Stomach (tissue), 19 donors: ENCODE measurements around the gene HMGN3. TPM values are rescaled to one million over a fixed set of nuclear protein-coding genes. Genes with fewer than 3 reads are reported as not detected.

Experiments
- DNase-seq, 2 donors: peaks; one replicate each; pipeline versions ENCODE4 v3.0.0 to v3.0.0-alpha.2; 2013 to 2019
- H3K27ac ChIP-seq, 5 donors: fragments of 200-600 bp in 4 of 5; sonication (generic) in 4 of 5; one replicate each; pipeline ENCODE4 v1.5.1; 2013 to 2019; ENCODE audit warnings: mild to moderate bottlenecking in 1 of 5, moderate library complexity in 1 of 5
- H3K27me3 ChIP-seq, 3 donors: fragments of 200-600 bp; sonication (generic); one replicate each; pipeline ENCODE4 v1.5.1; 2017 to 2019; ENCODE audit warnings: mixed run types in 1 of 3
- H3K36me3 ChIP-seq, 4 donors: fragments of 200-600 bp; sonication (generic); 1 replicate in 3 of 4; 2 replicates in 1 of 4; pipeline ENCODE4 v1.5.1; 2016 to 2019
- H3K4me1 ChIP-seq, 4 donors: fragments of 200-600 bp; sonication (generic); one replicate each; pipeline ENCODE4 v1.5.1; 2016 to 2019
- H3K4me3 ChIP-seq, 4 donors: fragments of 200-600 bp; sonication (generic) in 3 of 4; one replicate each; pipeline ENCODE4 v1.5.1; 2016 to 2019; ENCODE audit warnings: mild to moderate bottlenecking in 1 of 4
- H3K9me3 ChIP-seq, 4 donors: fragments of 200-600 bp; sonication (generic); one replicate each; pipeline ENCODE4 v1.5.1; 2016 to 2019
- EP300 ChIP-seq: sonication (generic); formaldehyde crosslinking; IDR thresholded peaks from one replicate; pipeline ENCODE4 v1.6.1; 2017; ENCODE audit warnings: antibody characterized with exemption
- POLR2A ChIP-seq, 4 donors: fragments of 450-650 bp; IDR thresholded peaks; one replicate each; pipeline ENCODE4 v1.6.1; 2016; ENCODE audit warnings: antibody characterized with exemption in 4 of 4, control low read depth in 2 of 4, mild to moderate bottlenecking in 1 of 4, moderate library complexity in 1 of 4
- POLR2AphosphoS5 ChIP-seq, 3 donors: sonication (generic); formaldehyde crosslinking; IDR thresholded peaks; one replicate each; pipeline ENCODE4 v1.6.1; 2016; ENCODE audit warnings: antibody characterized with exemption in 3 of 3
- WGBS, 5 donors: extraction: QIAGEN DNeasy Blood & Tissue Kit in 3 of 5; methylation state at CpG; one replicate each; pipeline versions ENCODE4 v1.1.5 to v1.1.7; 2013 to 2018; 5-methylcytosine and 5-hydroxymethylcytosine counted together
- intact Hi-C: fragments of 100-400 bp; cut with DNase I; formaldehyde crosslinking; loops from one replicate; pipeline ENCODE4 v1.15.1; 2023; ENCODE audit warnings: low total_unique reads
- long read RNA-seq, 10 donors: transcript quantifications; one replicate each; lab custom pipeline, GENCODE V29; 2026
- polyA plus RNA-seq, 3 donors: library from polyadenylated mRNA; stranded (reverse); fragments of 200-250 nt; gene quantifications; one replicate each; pipeline ENCODE4 v1.2.3, GENCODE V29; 2013
- total RNA-seq, 5 donors: library from RNA; depleted of rRNA; stranded (reverse); fragments of >200 nt; gene quantifications; one replicate each; pipeline versions ENCODE4 v1.1.0 to v1.2.3, GENCODE V29; 2014 to 2016
- TF ChIP-seq, protein P1 (sequence below), 7 experiments: fragments of 450-650 bp in 4 of 7; fragments of 200-600 bp in 3 of 7; sonication (generic) in 3 of 7; IDR thresholded peaks; one replicate each; pipeline ENCODE4 v1.5.1; 2016 to 2019; ENCODE audit warnings: antibody characterized with exemption in 7 of 7, control low read depth in 2 of 7, mild to moderate bottlenecking in 1 of 7
- donor health status: healthy with polysubstance abuse.
- donor health status: Bipolar disorder and iron deficiency.
- donor health status: healthy.

The HMGN3 gene
- total RNA-seq (100 to 1,000 TPM in 1 of 5 donors, 10 to 100 TPM in 4; 34.8 to 118 (median 50.2) TPM), polyA plus RNA-seq (100 to 1,000 TPM; 109 to 150 (median 146) TPM)
- long read RNA-seq, donor 1, transcript HMGN3-201 (6 exons, 831 nt): major isoform, 17 of 26 reads
- long read RNA-seq, donor 1, transcript HMGN3-202 (6 exons, 872 nt): minor isoform, 9 of 26 reads
- long read RNA-seq, donor 1, partial matches to known transcripts: 0 of 26 reads
- long read RNA-seq, donor 1, other reads (novel, unspliced or antisense): 0 of 26 reads
- long read RNA-seq, donor 2, transcript HMGN3-202 (6 exons, 872 nt): minor isoform, 16 of 71 reads
- long read RNA-seq, donor 2, transcript HMGN3-201 (6 exons, 831 nt): major isoform, 47 of 71 reads
- long read RNA-seq, donor 2, partial matches to known transcripts: 8 of 71 reads
- long read RNA-seq, donor 2, other reads (novel, unspliced or antisense): 0 of 71 reads
- long read RNA-seq, donor 3, transcript HMGN3-201 (6 exons, 831 nt): major isoform, 31 of 91 reads
- long read RNA-seq, donor 3, transcript HMGN3-202 (6 exons, 872 nt): minor isoform, 20 of 91 reads
- long read RNA-seq, donor 3, partial matches to known transcripts: 40 of 91 reads
- long read RNA-seq, donor 3, other reads (novel, unspliced or antisense): 0 of 91 reads
- long read RNA-seq, donor 4, transcript HMGN3-201 (6 exons, 831 nt): major isoform, 5 of 6 reads
- long read RNA-seq, donor 4, partial matches to known transcripts: 0 of 6 reads
- long read RNA-seq, donor 4, other reads (novel, unspliced or antisense): 0 of 6 reads
- long read RNA-seq, donor 5, transcript HMGN3-201 (6 exons, 831 nt): major isoform, 62 of 147 reads
- long read RNA-seq, donor 5, transcript HMGN3-202 (6 exons, 872 nt): minor isoform, 44 of 147 reads
- long read RNA-seq, donor 5, partial matches to known transcripts: 41 of 147 reads
- long read RNA-seq, donor 5, other reads (novel, unspliced or antisense): 0 of 147 reads
- long read RNA-seq, donor 6, transcript HMGN3-202 (6 exons, 872 nt): minor isoform, 65 of 262 reads
- long read RNA-seq, donor 6, transcript HMGN3-201 (6 exons, 831 nt): major isoform, 131 of 262 reads
- long read RNA-seq, donor 6, partial matches to known transcripts: 66 of 262 reads
- long read RNA-seq, donor 6, other reads (novel, unspliced or antisense): 0 of 262 reads
- long read RNA-seq, donor 7, transcript HMGN3-201 (6 exons, 831 nt): major isoform, 47 of 82 reads
- long read RNA-seq, donor 7, transcript HMGN3-202 (6 exons, 872 nt): minor isoform, 19 of 82 reads
- long read RNA-seq, donor 7, partial matches to known transcripts: 15 of 82 reads
- long read RNA-seq, donor 7, other reads (novel, unspliced or antisense): 0 of 82 reads
- long read RNA-seq, donor 8, transcript HMGN3-202 (6 exons, 872 nt): minor isoform, 39 of 178 reads
- long read RNA-seq, donor 8, transcript HMGN3-201 (6 exons, 831 nt): major isoform, 68 of 178 reads
- long read RNA-seq, donor 8, partial matches to known transcripts: 71 of 178 reads
- long read RNA-seq, donor 8, other reads (novel, unspliced or antisense): 0 of 178 reads
- long read RNA-seq, donor 9, transcript HMGN3-202 (6 exons, 872 nt): minor isoform, 35 of 95 reads
- long read RNA-seq, donor 9, transcript HMGN3-201 (6 exons, 831 nt): major isoform, 54 of 95 reads
- long read RNA-seq, donor 9, partial matches to known transcripts: 6 of 95 reads
- long read RNA-seq, donor 9, other reads (novel, unspliced or antisense): 0 of 95 reads
- long read RNA-seq, donor 10, transcript HMGN3-201 (6 exons, 831 nt): major isoform, 16 of 31 reads
- long read RNA-seq, donor 10, transcript HMGN3-202 (6 exons, 872 nt): minor isoform, 8 of 31 reads
- long read RNA-seq, donor 10, partial matches to known transcripts: 7 of 31 reads
- long read RNA-seq, donor 10, other reads (novel, unspliced or antisense): 0 of 31 reads

DNA sequence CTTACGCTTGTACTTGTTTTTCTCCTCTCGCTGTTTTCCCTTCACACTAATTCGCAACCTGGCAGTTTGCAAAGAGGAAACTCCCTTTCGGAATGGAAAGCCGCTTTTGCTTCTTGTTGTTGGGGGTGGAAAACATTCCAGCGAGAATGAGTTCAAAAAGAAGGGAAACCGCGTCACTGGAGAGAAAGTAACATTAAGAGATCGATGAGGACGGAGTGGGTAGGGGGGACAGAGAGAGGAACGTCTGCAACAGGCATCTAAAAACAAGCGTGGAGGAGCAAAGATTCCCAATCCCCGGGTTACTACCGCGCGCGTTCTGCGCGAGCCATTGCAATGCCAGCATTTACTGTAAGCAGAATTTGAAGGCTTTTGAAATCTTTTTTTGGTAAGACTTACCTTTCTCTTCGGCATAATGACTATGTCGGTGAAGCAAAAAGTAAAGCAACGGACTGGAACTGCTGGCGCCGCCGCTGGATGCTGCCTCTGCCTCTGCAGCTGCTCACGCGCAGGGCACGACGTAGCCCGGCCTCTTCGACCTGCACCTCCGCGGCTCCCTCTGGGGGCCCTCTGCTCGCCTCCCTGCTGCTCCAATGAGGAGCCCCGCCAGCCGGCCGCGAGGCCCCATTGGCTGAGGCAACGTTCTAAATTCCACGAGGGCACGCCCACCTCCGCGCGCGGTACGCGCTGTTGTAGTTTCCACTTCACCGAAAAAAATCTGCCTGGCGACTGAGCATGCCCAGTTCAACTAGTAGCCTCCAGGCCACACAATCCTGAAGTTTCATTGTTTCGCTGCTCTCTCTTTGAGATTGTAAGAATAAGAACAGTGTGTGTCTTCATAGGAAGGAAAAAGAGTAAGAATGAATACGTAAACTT is at the start of gene HMGN3:
HMGN3 (minus strand) TSS at position 533 of the 873 bp plus-strand sequence.
- TF ChIP-seq POLR2AphosphoS5 (IDR thresholded peaks at IDR 0.05) (peak; percentile 46 to 95 (median 94)), EP300 (no peak), POLR2A (IDR thresholded peaks at IDR 0.05) (peak in 1 of 4 donors; percentile 76)
- TF ChIP-seq, protein P1, sequence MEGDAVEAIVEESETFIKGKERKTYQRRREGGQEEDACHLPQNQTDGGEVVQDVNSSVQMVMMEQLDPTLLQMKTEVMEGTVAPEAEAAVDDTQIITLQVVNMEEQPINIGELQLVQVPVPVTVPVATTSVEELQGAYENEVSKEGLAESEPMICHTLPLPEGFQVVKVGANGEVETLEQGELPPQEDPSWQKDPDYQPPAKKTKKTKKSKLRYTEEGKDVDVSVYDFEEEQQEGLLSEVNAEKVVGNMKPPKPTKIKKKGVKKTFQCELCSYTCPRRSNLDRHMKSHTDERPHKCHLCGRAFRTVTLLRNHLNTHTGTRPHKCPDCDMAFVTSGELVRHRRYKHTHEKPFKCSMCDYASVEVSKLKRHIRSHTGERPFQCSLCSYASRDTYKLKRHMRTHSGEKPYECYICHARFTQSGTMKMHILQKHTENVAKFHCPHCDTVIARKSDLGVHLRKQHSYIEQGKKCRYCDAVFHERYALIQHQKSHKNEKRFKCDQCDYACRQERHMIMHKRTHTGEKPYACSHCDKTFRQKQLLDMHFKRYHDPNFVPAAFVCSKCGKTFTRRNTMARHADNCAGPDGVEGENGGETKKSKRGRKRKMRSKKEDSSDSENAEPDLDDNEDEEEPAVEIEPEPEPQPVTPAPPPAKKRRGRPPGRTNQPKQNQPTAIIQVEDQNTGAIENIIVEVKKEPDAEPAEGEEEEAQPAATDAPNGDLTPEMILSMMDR (IDR thresholded peaks at IDR 0.05): no peak
- Histone ChIP-seq H3K4me1 (peaks cover 6 to 47% (median 24%) of the 10 kb centered on the region in 4 donors), H3K9me3 (no peaks in the 10 kb centered on the region), H3K27me3 (no peaks in the 10 kb centered on the region), H3K36me3 (no peaks in the 10 kb centered on the region), H3K27ac (peak within 1 kb of the TSS; percentile 83 to 95 (median 92)), H3K4me3 (peak within 1 kb of the TSS; percentile 72 to 81 (median 76))
- DNase-seq: peak; percentile 97 to 98
- intact Hi-C loops: no loop called here
- WGBS, 5 donors: 1 to 3% (median 2%) methylated on average over 46 to 51 of the region's 51 CpGs

DNA sequence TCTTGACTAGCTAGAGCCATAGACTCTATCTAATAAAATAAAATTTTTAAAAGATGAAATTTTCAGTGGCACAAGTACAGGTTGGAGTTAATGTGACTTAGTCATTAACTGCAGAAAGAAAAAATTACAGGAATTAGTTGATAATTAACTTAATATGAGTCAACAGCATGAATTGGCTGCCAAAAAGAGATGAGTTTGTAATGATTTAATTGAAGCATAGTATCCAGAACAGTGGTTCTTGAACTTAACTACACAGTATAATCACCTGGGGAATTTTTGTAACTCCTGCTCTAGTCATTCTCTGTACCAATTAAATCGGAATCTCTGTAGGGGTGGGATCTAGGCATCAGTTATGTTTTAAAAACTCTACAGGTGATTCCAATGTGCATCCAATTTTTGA is 46.3 kb upstream of the HMGN3 start:
- H3K4me1 ChIP-seq: peaks cover 0 to 7% (median 0%) of the 10 kb centered on the region in 4 donors
- no peaks in the 10 kb centered on the region for H3K27me3 ChIP-seq
- no peak overlapping the region for H3K4me3 ChIP-seq
- DNase-seq: no peak
- TF ChIP-seq POLR2A (IDR thresholded peaks at IDR 0.05) (no peak), EP300 (no peak), POLR2AphosphoS5 (IDR thresholded peaks at IDR 0.05) (no peak)
- TF ChIP-seq, protein P1 (IDR thresholded peaks at IDR 0.05): no peak
- H3K9me3 ChIP-seq: peaks cover 0 to 14% (median 5%) of the 10 kb centered on the region in 4 donors
- intact Hi-C loops: no loop called here
- WGBS, 5 donors: 40 to 61% (median 50%) methylated on average over 1 of the region's 1 CpG
- no peaks in the 10 kb centered on the region for H3K36me3 ChIP-seq
- H3K27ac ChIP-seq: no peak overlapping the region

DNA sequence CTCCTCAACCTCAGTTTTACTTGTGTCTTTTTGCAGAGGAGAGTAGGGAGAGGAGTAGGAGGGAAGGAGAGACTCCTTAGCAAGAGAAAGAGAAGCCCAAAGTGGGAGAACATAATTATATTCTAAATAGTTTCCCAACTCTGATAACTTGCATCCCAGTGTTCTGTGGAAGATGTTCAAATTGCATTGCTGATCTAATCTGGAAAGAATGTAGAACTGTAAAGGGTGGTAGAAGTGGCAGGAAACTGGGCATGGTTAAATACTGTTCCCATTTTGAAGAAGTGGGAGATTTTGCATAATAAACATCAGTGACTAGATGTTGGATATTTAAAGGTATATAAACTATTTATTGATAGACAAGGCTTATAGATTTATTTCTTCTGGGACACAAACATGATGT is 42.6 kb upstream of the HMGN3 start:
- no peaks in the 10 kb centered on the region for H3K27me3 ChIP-seq
- H3K9me3 ChIP-seq: peaks cover 0 to 8% (median 0%) of the 10 kb centered on the region in 4 donors
- no peaks in the 10 kb centered on the region for H3K36me3 ChIP-seq
- no peak overlapping the region for H3K4me3 ChIP-seq
- TF ChIP-seq POLR2AphosphoS5 (IDR thresholded peaks at IDR 0.05) (no peak), EP300 (no peak), POLR2A (IDR thresholded peaks at IDR 0.05) (no peak)
- TF ChIP-seq, protein P1 (IDR thresholded peaks at IDR 0.05): no peak
- no peak overlapping the region for H3K27ac ChIP-seq
- peaks cover 0 to 7% (median 0%) of the 10 kb centered on the region in 4 donors for H3K4me1 ChIP-seq
- no peak for DNase-seq
- intact Hi-C loops: no loop called here
